GM20431 (cell line): ENCODE measurements around the gene GALNT9.
"Not testable (repeated sequence)": the region's sequence is repeated elsewhere in the genome, so short reads cannot be mapped to it uniquely, and the experiment has no call there.

Experiments
- in situ Hi-C: fragments of 300-500 bp; cut with MseI, MboI; formaldehyde crosslinking; loops from one replicate; pipeline ENCODE4 v1.15.0; 2020; ENCODE audit warnings: low sequenced_read_pairs; ENCODE audit not compliant: unreplicated experiment

GALNT9 gene

DNA sequence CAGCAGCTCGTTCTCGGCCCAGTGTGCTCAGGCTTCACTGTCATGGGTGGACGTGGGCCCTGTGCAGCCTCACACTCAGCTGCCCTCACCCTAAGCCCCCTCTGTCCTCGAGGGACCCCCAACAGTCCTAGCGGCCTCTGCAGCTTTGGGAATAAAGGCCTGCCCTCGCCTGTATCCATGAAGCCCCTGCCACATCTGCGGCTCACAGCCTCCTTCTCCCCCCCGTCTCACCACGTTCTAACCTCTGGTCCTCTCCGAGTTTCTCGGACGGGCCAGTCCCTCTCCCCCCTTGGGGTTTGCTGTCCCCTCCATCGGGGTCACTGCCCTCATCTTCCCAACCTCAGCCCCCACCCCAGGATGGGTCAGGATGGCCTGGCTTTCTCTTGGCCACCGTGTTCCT is 30.2 kb upstream of the GALNT9 start:
- in situ Hi-C loops: no loop called here

DNA sequence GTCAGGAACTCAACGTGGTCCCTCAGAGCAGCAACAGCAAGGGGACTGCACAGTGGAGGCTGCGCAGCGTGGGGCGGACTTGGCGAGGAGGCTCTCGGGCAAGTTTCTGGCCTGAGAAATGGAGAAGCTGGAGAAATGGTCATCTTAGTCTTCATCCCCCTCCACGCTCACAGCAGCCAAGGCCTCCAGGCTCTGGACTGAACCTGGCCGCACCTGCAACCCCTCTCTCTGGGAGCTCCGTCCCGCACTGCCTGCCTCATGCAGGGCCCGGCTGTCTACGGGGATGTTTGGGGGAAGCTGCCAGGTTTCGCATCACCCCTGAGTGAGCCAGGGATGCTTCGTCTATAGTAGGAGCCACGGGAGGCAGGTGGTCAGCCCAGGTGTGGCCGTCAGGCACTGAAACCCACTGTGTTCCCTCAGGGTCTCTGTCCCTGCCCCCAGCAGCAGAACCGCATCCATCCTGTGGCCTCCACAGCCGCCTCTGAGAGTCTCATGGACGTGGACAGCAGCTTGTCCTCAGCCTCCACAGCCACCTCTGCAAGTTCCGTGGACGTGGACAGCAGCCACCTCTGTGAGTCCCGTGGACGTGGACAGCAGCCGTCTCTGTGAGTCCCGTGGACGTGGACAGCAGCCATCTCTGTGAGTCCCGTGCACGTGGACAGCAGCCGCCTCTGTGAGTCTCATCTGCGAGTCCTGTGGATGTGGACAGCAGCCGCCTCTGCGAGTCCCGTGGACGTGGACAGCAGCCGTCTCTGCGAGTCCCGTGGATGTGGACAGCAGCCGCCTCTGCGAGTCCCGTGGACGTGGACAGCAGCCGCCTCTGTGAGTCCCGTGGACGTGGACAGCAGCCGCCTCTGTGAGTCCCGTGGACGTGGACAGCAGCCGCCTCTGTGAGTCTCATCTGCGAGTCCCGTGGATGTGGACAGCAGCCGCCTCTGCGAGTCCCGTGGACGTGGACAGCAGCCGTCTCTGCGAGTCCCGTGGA is 29.1 kb upstream of the GALNT9 start:
- in situ Hi-C loops: not testable (repeated sequence)

DNA sequence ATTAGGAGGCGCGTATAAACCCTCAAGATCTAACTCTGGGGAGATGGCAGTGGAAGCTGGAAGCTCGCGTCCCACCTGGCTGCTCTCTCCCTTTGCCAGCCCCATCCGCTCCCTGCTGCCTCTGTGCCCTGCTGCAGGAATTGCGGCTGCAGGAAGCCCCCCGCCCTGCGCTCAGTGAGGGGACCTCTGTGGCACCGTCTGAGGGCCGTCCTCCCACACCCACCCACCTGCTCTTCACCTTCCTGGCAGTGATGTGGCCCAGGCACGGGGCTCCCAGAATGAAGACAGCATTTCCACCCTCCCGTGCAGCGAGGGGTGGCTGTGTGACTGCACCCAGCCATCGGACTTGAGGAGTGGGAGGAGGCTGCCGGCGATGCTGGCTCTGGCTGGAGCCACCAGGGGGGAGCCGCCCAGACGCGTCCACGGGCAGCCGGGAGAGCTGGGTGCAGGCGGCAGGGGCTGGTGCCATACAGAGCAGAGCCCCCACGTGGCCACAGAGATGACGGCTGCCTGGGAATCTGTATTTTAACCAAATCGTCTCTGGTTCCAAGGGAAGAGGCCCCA is 28.3 kb upstream of the GALNT9 start:
- in situ Hi-C loops: no loop called here

DNA sequence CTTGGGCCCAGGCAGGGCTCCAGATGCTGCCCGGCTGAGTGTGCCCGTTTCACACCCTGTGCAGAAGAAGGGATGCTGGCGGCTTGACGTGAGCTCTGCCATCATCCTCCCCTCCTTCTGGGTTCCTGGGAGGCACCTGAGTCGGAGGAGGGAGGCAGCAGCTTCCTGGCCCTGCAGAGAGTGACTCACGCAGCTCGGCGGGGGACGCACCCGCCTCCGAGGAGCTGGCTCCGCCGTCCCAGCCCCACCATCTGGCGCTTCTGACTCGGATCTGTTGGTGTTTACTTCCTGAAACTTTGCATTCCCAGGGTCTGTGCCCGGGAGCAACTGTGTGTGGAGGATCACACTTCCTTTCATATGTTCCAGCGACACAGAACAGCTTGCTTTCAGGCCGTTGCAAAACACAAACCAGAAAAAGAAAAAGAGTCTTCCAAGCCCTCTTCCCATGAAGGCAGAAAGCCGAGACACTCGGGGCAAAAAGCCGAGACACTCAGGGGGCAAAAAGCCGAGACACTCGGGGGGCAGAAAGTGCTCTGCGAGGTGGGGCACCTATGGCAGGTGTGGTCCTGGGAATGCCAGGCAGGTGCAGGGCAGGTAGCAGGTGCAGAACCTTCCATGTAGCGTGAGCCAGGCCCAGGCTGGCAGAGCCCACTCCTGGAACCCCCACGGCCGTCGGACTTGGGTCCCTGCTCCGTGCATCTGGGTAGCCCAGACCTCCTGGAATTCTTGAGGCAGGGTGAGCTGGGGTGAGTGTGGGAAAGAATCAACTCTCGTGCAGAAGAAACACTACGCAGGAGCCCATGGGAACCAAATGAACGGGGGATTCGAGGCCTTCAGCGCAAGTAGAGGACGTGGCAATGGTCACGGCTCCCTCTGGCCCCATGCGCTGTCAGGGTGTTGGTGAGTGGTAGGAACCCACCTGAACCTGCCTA is 27.6 kb upstream of the GALNT9 start:
- in situ Hi-C loops: no loop called here

DNA sequence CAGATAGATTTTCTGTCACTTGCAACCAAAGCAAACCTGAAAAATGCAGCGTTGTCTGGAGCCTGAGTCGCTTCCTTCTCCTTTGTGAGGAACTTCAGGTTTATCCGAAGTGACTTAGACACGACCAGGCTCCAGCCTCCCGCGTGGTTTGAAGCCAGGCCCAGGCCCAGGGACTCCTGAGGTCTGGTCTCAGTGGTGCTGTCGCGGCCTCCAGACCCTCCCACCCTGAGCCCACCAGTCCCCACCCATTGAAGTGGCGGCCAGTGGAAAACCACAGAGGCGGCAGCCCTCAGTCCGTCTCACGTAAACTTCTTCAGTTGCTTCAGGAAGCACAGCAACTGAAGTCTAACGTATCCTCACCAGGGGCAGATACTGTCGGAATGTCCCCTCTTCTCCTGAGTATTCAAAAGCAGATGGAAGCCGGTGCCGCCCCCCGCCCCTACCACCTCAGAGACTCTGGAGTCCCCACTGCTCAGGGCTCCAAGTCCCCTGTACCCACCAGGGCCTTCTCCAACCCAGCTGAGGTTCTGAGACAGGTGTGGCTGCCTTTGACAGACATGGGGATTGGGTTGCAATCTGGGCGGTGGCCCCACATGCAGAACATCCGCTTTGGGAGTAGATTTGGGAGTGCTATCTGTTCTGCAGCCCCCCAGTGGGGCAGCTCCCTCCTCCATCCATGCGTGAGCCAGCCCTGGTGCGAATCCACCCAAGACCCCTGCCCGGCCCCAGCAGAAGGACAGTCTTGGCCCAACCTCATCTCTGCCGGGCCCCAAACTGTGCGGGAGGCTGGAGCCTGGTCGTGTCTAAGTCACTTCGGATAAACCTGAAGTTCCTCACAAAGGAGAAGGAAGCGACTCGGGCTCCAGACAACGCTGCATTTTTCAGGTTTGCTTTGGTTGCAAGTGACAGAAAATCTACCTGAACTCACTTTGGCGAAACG is 26.6 kb upstream of the GALNT9 start:
- in situ Hi-C loops: no loop called here

DNA sequence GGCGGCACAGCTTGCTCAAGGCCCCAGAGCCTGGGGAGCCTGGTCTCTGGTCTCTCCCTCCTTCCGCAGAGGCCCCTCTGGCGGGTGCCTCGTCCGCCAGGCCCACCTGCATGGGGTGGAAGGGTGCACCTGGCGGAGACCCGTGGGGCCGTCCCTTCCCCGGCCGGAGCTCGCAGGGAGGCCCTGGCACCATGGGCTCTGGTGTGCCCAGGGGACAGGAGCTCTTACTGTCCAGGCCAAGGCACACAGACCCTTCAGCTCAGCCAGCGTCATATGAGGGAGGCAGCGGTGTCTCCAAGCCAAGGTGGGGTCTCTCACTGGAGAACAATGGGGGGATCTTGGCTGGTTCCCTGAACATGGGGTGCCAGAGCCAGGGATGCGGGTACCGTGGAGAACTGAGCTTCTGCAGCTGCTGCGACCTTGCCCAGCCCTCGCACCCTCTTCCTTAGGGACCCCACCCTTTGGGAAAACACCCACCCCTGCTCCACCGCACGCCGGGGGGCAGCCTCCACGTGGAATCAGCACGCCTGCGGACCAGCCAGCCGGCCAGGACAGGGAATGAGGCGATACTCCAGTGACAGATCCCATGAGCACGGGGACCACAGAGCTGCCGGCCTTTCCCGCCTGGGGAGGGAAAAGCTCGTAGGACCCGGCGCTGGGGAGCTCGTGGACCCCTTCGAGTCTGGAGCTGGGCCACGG is 25.7 kb upstream of the GALNT9 start:
- in situ Hi-C loops: no loop called here

DNA sequence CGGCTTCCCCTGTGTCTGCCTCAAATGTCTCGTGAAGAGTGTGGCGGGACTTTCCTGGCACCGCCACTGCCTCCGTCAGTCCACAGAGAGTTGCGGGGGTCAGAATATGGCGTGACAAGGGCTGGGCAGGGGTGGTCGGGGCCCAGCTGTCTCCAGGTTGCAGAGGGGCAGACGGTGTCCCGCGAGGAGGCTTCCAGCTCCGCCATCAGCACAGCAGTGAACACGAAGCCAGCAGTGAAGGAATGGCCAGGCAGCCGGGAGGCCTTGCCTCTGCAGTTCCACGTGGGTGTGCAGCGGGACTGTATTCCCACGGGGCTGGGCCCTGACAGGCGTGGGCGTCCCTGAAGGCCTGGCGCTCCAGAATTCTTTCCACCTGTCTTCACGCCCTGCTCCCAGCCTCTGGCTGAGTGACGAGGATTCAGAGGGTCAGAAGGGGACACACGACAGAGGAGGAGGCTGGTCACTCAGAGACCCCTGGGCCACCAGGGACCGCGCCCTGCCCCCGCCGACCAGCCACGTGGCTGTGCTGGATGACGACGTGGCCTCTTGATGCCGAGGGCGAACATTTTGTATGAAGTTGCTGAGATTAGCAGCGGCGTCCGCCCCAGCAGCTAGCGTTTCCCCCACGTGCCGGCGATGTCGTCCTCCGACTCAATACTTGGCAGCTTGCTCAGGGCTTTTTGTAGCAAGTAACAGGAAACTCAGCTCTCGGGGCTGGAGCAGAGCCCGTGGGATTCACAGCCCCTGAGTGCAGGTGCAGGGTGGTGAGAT is 25.0 kb upstream of the GALNT9 start:
- in situ Hi-C loops: no loop called here

DNA sequence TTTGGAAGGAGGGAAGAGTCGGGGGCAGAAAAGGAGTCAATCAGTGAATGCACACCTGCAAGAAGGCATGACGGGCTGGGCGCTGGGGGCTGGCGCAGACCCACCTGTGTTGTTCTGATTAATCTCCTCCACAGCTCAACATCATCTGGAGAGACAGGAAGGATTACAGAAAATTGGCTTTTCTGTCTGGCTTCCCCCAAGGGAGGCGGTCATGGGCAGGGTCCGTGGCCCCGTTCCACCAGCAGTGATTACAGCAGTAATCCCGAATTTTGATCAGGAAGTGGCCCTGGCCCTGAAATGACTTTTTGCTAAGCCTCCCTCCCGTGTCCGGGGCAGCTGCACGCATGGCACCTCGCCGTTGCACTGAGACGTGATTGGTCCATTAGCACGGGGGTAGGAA is 24.4 kb upstream of the GALNT9 start:
- in situ Hi-C loops: no loop called here

DNA sequence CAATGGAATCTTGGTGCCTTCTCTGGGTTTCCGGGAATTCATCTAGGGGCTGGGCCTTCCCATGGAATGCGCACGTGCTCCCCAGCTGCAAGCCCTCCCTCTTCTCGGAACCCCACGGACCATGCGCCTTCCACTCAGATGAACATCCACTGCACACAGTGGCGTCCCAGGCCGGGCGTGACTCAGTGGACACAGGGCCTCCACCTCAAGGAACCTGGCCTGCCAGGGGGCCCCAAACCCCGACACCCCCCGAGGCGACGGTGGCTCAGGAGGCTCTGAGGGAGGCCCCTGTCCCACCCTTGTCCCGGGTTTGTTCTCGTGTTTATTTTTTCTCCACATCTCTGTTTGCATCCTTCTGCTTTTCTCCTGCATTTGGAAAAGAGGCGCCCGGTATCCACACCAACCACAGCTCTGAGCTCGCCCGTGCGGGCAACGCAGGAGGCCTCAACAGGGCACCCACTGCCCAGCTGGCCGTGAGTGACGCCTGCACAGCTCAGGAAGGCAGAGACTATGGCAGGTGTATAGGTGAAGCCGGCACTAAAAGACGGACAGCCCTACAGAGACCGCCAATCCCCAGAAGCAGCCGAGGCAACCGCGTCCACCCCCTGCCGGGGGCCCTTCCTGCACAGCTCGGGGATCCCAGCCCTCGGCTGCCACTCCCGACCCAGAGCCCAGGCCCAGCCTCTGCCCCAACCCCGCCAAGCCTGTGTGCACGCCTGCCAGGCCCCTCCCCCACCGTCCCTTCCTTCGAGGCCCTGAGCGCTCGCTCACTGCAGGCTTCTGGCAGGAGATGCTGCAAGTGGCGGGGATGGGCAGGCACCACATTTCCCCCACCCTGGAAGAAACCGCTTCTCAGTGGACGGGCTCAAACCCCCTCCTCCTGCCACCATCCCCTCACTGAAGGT is 23.8 kb upstream of the GALNT9 start:
- in situ Hi-C loops: no loop called here

DNA sequence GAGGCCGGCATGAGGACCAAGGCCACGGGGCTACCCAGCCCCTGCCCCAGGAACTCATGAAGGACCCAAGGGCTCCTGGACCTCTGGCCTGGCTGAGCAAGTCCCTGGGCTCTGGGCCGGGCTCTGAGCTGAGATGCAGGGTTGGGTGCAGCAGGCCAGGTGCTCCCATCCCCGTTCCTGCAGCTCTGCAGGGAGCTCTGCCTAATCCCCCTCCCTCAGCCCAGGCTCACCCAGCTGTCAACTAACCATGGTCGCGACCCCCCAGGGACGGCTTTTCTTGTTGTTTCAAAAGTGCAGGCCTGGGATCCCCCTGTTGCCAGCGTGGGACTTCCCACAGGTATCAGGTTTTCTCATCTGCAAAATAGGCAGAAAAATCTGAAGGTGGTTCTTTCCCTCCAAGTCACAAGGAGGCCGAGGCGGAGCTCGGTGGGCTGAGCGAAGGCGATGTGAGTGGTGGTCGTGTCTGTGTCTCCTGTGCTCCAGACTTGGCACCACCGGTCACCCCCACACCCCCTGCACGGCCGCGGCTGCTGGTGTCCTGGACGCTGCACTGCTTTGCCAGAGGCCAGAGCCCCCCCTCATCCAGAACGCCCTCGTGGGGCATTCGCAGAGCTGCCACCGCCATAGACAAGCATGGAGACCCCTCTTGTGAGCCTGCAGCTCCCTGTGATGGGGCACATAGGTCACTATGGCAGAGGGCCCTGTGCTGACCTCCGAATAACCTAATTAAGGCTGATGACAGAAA is 22.5 kb upstream of the GALNT9 start:
- in situ Hi-C loops: no loop called here

DNA sequence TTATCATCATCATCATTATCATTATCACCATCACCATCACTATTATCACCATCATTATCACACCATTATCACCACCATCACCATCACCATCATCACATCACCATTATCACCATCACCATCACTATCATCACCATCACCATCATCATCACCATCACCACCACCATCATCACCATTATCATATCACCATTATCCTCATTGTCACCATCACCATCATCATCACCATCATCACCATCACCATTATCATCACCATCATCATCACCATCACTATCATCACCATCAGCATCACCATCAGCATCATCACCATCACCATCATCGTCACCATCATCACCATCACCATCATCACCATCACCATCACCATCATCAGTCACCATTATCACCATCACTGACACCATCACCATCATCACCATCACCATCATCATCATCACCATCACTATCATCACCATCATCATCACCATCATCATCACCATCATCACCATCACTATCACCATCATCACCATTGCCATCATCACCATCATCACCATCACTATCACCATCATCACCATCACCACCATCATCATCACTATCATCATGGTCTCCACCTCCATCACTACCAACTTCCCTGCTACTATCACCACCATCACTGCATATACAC is 20.2 kb upstream of the GALNT9 start:
- in situ Hi-C loops: no loop called here

DNA sequence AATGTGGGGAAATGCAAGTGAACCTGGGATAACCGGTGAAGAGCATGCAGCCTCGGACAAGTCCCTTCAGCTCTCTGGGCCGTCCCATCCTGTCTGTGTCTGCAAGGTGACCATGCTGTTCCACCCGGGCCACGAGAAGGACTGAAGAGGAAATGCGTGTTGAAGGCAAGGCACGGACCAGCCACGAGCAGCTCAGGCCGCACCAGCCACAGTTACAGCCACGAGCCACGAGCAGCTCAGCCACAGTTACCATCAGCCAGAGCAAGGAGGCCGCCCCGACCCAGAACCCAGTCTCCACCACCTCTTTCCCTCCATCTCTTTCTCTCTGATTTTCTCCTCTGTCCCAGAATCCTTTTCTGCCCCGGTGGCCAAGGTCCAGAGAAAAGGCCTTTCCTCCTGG is 18.8 kb upstream of the GALNT9 start:
- in situ Hi-C loops: no loop called here

DNA sequence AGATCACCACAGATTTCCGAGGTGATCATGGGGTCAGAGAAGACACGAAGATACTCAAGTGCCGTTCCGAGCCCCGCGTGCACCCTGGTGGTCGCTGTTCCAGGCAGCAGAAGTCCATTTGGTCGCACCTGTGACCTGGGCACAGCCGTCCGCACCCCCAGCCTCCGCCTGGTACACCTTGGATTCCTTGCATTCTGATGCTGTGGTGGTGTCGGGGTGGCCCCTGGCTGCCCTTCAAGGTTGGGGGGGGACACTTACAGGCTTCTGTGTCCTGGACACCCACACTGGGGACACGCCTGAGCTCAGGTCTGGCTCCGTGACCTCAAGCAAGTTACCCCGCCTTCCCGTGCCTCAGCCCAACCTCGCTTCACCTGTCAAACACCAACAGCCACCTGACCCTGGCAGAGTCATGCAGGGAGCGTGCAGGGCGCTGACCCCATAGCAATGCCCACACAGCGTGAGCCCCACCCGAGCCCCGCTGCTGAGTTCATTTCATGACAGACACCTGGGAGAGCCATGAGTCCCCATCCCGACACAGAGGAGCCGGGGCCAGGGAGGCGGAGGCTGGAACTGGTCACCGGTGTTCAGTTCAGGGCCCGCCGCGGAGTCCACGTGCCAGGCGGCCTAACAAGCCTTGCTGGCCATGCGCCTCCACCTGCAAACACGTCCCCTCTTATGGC is 17.9 kb upstream of the GALNT9 start:
- in situ Hi-C loops: no loop called here

DNA sequence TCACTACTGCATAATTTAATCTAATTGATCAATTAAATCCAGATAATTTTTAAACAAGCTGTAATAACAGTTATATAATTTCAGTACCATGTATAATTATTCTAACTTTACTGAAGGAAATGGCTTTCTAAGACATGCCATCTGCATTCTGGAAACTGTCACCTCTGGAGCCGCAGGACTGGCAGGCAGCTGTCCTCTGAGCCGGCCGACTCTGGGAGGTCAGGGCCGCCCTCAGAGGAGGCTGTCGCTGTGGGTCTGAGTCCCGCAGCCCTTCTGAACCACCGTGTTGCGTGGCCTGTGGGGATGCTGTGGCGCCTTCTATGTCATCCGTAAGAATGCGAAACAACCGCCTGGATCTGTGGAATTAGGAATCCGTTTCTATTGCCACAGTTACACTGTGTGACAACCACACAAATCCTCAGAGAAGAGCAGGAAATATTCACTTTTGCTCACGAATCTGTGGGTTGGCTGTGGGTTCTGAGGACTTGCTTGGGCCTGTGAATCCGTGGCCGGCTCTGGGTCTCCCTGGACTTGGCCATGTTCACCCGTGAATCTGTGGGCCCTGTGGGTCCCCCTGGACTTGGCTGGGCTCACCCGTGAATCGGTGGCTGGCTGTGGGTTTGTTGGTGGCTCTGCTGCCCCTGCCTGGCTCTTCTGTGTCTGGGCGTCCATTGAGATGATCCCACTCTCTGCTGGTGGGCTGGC is 17.2 kb upstream of the GALNT9 start:
- in situ Hi-C loops: no loop called here
